Endothelial cell of umbilical vein (primary cell): ENCODE data around the gene PHACTR1.

Experiments used
- EZH2 ChIP-seq: IDR thresholded peaks from 2 replicates; pipeline ENCODE4 v1.6.1; 2012; ENCODE audit warnings: borderline replicate concordance, low read depth, mild to moderate bottlenecking, moderate library complexity, low read length, inconsistent platforms; ENCODE audit not compliant: severe bottlenecking
- FOS ChIP-seq: IDR thresholded peaks from 2 replicates; pipeline ENCODE4 v1.6.1; 2011; ENCODE audit warnings: mild to moderate bottlenecking, low read length, moderate library complexity, borderline replicate concordance; ENCODE audit not compliant: insufficient read depth
- POLR2A ChIP-seq: IDR thresholded peaks from 2 replicates; pipeline ENCODE4 v1.6.1; 2012; ENCODE audit warnings: low read depth, mild to moderate bottlenecking, control low read depth, low read length
- POLR2AphosphoS5 ChIP-seq: IDR thresholded peaks from 2 replicates; pipeline ENCODE4 v1.6.1; 2012; ENCODE audit warnings: low read depth, mild to moderate bottlenecking, control low read depth, low read length, moderate library complexity; ENCODE audit not compliant: insufficient read depth
- TF ChIP-seq, protein P1 (sequence below): IDR thresholded peaks from 2 replicates; pipeline ENCODE4 v1.6.1; 2011; ENCODE audit not compliant: insufficient read depth, insufficient read length
- TF ChIP-seq, protein P2 (sequence below), 2 donors: IDR thresholded peaks; 1 replicate in 1 of 2; 2 replicates in 1 of 2; pipeline ENCODE4 v1.5.1; 2011; ENCODE audit warnings: low read length in 2 of 2, mild to moderate bottlenecking in 2 of 2, moderate library complexity in 2 of 2, control low read depth in 1 of 2, inconsistent platforms in 1 of 2, low read depth in 1 of 2; ENCODE audit not compliant: insufficient read depth in 1 of 2; ENCODE audit errors: extremely low read depth in 1 of 2

DNA sequence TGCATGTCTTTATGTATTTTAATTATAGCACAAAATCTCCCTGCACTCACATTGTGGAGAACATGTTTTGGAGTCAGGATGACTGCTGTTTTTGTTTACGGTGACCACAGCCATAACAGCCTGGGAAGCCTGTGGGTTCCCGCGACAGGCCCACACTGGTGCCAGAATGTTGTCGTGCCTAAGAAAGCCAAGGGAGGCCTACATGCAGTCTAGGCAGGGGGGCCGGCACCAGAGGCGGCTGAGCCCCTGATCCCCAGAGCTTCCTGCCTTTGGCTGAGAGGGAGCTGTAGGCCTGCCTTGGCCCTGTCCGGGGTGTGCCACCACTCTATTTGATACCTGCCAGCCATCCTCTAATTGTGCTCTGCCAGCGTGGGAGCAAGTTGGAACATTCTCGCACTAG is 565.1 kb downstream of the PHACTR1 start:
- TF ChIP-seq, protein P1, sequence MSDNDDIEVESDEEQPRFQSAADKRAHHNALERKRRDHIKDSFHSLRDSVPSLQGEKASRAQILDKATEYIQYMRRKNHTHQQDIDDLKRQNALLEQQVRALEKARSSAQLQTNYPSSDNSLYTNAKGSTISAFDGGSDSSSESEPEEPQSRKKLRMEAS: no peak
- TF ChIP-seq POLR2A (no peak), FOS (no peak), EZH2 (no peak), POLR2AphosphoS5 (no peak)
- TF ChIP-seq, protein P2, sequence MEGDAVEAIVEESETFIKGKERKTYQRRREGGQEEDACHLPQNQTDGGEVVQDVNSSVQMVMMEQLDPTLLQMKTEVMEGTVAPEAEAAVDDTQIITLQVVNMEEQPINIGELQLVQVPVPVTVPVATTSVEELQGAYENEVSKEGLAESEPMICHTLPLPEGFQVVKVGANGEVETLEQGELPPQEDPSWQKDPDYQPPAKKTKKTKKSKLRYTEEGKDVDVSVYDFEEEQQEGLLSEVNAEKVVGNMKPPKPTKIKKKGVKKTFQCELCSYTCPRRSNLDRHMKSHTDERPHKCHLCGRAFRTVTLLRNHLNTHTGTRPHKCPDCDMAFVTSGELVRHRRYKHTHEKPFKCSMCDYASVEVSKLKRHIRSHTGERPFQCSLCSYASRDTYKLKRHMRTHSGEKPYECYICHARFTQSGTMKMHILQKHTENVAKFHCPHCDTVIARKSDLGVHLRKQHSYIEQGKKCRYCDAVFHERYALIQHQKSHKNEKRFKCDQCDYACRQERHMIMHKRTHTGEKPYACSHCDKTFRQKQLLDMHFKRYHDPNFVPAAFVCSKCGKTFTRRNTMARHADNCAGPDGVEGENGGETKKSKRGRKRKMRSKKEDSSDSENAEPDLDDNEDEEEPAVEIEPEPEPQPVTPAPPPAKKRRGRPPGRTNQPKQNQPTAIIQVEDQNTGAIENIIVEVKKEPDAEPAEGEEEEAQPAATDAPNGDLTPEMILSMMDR (IDR thresholded peaks at IDR 0.05; ENCODE audit: extremely low read depth in 1 of 2, insufficient read depth in 1 of 2, low read depth in 1 of 2, low read length in 2 of 2): no peak
